Left ventricle myocardium inferior (tissue), 1 donor: Measurements from ENCODE around the gene HDGFL3. TPM values are rescaled to one million over a fixed set of nuclear protein-coding genes. Genes with fewer than 3 reads are reported as not detected.

Experiments used
- DNase-seq: peaks from one replicate; pipeline ENCODE4 v3.0.0-alpha.2; 2020
- H3K27ac ChIP-seq: fragments of 200-600 bp; replicated peaks from 2 replicates; pipeline ENCODE4 v1.8.0; 2021
- H3K27me3 ChIP-seq: fragments of 200-600 bp; 2 replicates; pipeline ENCODE4 v1.8.0; 2021; ENCODE audit warnings: low read depth
- H3K36me3 ChIP-seq: fragments of 200-600 bp; 2 replicates; pipeline ENCODE4 v1.8.0; 2021
- H3K4me1 ChIP-seq: fragments of 200-600 bp; 2 replicates; pipeline ENCODE4 v1.8.0; 2021
- H3K4me3 ChIP-seq: fragments of 200-600 bp; 2 replicates; pipeline ENCODE4 v1.8.0; 2021; ENCODE audit warnings: mild to moderate bottlenecking, moderate library complexity
- H3K9me3 ChIP-seq: fragments of 200-600 bp; replicated peaks from 2 replicates; pipeline ENCODE4 v1.8.0; 2021
- CTCF ChIP-seq: fragments of 200-600 bp; IDR thresholded peaks from 2 replicates; pipeline ENCODE4 v1.8.0; 2021; ENCODE audit warnings: antibody characterized with exemption, mild to moderate bottlenecking, borderline replicate concordance
- intact Hi-C: fragments of 100-400 bp; cut with micrococcal nuclease; formaldehyde crosslinking; loops from one replicate; pipeline ENCODE4 v1.11.0; 2022
- total RNA-seq: library from RNA; stranded (reverse); fragmentation: NEBNext Ultra II Directional; extraction: Animal tissue kit (Norgen Biotek cat#: 25700); gene quantifications from one replicate; pipeline ENCODE4 v1.2.1, GENCODE V29; 2021
- donor health status: DM: no; HTN: yes; CAD: no; lungs with severe emphysema.

HDGFL3 gene
- total RNA-seq, 1 donor from 2014 or later, result 38.0 TPM

DNA sequence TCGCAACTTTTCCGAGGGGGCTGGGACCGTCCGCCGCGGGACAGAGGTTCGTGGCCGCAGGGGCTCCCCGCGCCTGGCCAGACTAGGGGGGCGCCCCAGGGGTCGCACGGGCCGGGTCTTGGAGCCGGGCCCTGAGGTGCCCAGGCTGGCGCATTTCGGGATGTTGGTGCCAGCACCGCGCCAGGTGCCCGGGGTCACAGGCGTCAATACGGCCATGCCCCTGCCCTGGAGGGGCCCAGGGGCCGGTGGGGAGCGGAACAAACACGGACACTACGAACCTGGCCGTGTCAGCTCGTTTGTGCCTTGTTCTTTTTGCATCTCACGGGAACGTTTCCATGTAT, 99.8 kb downstream of the HDGFL3 start:
- no peak for DNase-seq
- Histone ChIP-seq H3K27ac (peak overlapping the region; percentile 74), H3K4me1 (peaks cover 49% of the 10 kb centered on the region), H3K9me3 (no peaks in the 10 kb centered on the region), H3K4me3 (peak overlapping the region; percentile 78), H3K27me3 (peaks cover 9% of the 10 kb centered on the region), H3K36me3 (no peaks in the 10 kb centered on the region)
- intact Hi-C loops, result no loop called here
- no peak for TF ChIP-seq CTCF

- Histone ChIP-seq H3K27ac (peak within 1 kb of the TSS; percentile 74), H3K4me3 (peak within 1 kb of the TSS; percentile 78), H3K36me3 (no peaks in the 10 kb centered on the region), H3K27me3 (peaks cover 9% of the 10 kb centered on the region), H3K9me3 (no peaks in the 10 kb centered on the region), H3K4me1 (peaks cover 44% of the 10 kb centered on the region)
- peak; percentile 22 for TF ChIP-seq CTCF
- intact Hi-C loops, result no loop called here
- DNase-seq, result no peak
Measured at GRCh38 chr15:83106994-83107840, 100.4 kb downstream of the HDGFL3 start, which contains the start of gene TM6SF1. TM6SF1 (plus strand) TSS chr15:83107645; CDS start chr15:83107681, 36 bp downstream.

- TF ChIP-seq CTCF, result no peak
- Histone ChIP-seq H3K36me3 (no peaks in the 10 kb centered on the region), H3K4me1 (peaks cover 39% of the 10 kb centered on the region), H3K4me3 (no peak overlapping the region), H3K27ac (no peak overlapping the region), H3K27me3 (peaks cover 9% of the 10 kb centered on the region), H3K9me3 (no peaks in the 10 kb centered on the region)
- DNase-seq, result no peak
- intact Hi-C loops, result no loop called here
Measured at GRCh38 chr15:83105440-83105839, 102.2 kb downstream of the HDGFL3 start.

- H3K27ac ChIP-seq, result no peak overlapping the region
- intact Hi-C loops, result no loop called here
- no peak for DNase-seq
- TF ChIP-seq CTCF, result no peak
- no peak overlapping the region for H3K4me3 ChIP-seq
- H3K4me1 ChIP-seq, result peaks cover 39% of the 10 kb centered on the region
- H3K9me3 ChIP-seq, result no peaks in the 10 kb centered on the region
- no peaks in the 10 kb centered on the region for H3K36me3 ChIP-seq
- H3K27me3 ChIP-seq, result peaks cover 9% of the 10 kb centered on the region
Measured at GRCh38 chr15:83104141-83104540, 103.5 kb downstream of the HDGFL3 start.

- no peaks in the 10 kb centered on the region for H3K36me3 ChIP-seq
- peaks cover 9% of the 10 kb centered on the region for H3K9me3 ChIP-seq
- DNase-seq, result no peak
- TF ChIP-seq CTCF, result no peak
- H3K27ac ChIP-seq, result no peak overlapping the region
- H3K4me1 ChIP-seq, result peaks cover 22% of the 10 kb centered on the region
- no peak overlapping the region for H3K4me3 ChIP-seq
- H3K27me3 ChIP-seq, result peaks cover 4% of the 10 kb centered on the region
- intact Hi-C loops, result no loop called here
Measured at GRCh38 chr15:83102346-83102745, 105.3 kb downstream of the HDGFL3 start.
